Liver (tissue), 3 donors: ENCODE data around the gene TEKTIP1.

Experiments used
- CTCF ChIP-seq: fragments of 150-350 bp; IDR thresholded peaks from 2 replicates; pipeline ENCODE4 v1.5.1; 2017; ENCODE audit warnings: improper control_type of control experiment, low read depth, low read length; ENCODE audit not compliant: missing input control
- GABPA ChIP-seq, 2 donors: IDR thresholded peaks in 1 of 2; conservative IDR thresholded peaks in 1 of 2; 2 replicates each; pipeline ENCODE4 v1.6.1; 2016; ENCODE audit warnings: antibody characterized with exemption in 2 of 2, mild to moderate bottlenecking in 1 of 2, moderate library complexity in 1 of 2
- JUND ChIP-seq, 2 donors: IDR thresholded peaks; 2 replicates each; pipeline ENCODE4 v1.6.1; 2016; ENCODE audit warnings: antibody characterized with exemption in 2 of 2
- MAX ChIP-seq: IDR thresholded peaks from 2 replicates; pipeline ENCODE4 v1.6.1; 2016; ENCODE audit warnings: antibody characterized with exemption
- REST ChIP-seq: IDR thresholded peaks from 2 replicates; pipeline ENCODE4 v1.6.1; 2016; ENCODE audit warnings: antibody characterized with exemption, mild to moderate bottlenecking
- YY1 ChIP-seq: IDR thresholded peaks from 2 replicates; pipeline ENCODE4 v1.6.1; 2016; ENCODE audit warnings: antibody characterized with exemption, mild to moderate bottlenecking
- donor health status: healthy.
- donor health status: healthy.

GRCh38 chr19:3546119-3546518 is 7.1 kb downstream of the TEKTIP1 start:
- TF ChIP-seq GABPA (IDR thresholded peaks at IDR 0.05 in 1 of 2, conservative IDR thresholded peaks at IDR 0.05 in 1 of 2) (no peak), JUND (IDR thresholded peaks at IDR 0.05) (no peak), CTCF (no peak), YY1 (no peak), REST (no peak), MAX (no peak)
